Hepatocyte (in vitro differentiated cells): ENCODE results near the gene SASS6. TPM values are rescaled to one million over a fixed set of nuclear protein-coding genes. Genes with fewer than 3 reads are reported as not detected.

Experiments
- DNase-seq: peaks from one replicate; pipeline ENCODE4 v3.0.0-alpha.2; 2016; ENCODE audit warnings: low spot score
- H2AFZ ChIP-seq: fragments of 200-600 bp; sonication (generic); 2 replicates; pipeline ENCODE4 v1.6.0; 2016; ENCODE audit warnings: antibody characterized with exemption, mild to moderate bottlenecking
- H3K27ac ChIP-seq: fragments of 200-600 bp; sonication (generic); 2 replicates; pipeline ENCODE4 v1.5.1; 2016; ENCODE audit warnings: mild to moderate bottlenecking
- H3K27me3 ChIP-seq: fragments of 200-600 bp; sonication (generic); 2 replicates; pipeline ENCODE4 v1.6.1; 2016
- H3K36me3 ChIP-seq: fragments of 200-600 bp; sonication (generic); replicated peaks from 2 replicates; pipeline ENCODE4 v1.5.1; 2016; ENCODE audit warnings: low read depth; ENCODE audit not compliant: insufficient read depth
- H3K4me1 ChIP-seq: fragments of 200-600 bp; sonication (generic); 2 replicates; pipeline ENCODE4 v1.5.1; 2016; ENCODE audit warnings: mild to moderate bottlenecking, moderate library complexity; ENCODE audit not compliant: insufficient read depth
- H3K4me2 ChIP-seq: fragments of 200-600 bp; sonication (generic); 2 replicates; pipeline ENCODE4 v1.6.0; 2016
- H3K4me3 ChIP-seq: fragments of 200-600 bp; sonication (generic); 2 replicates; pipeline ENCODE4 v1.5.1; 2016; ENCODE audit warnings: mild to moderate bottlenecking
- H3K79me2 ChIP-seq: fragments of 200-600 bp; sonication (generic); 2 replicates; pipeline ENCODE4 v1.6.0; 2017; ENCODE audit warnings: mild to moderate bottlenecking
- H3K9me2 ChIP-seq: fragments of 200-600 bp; sonication (generic); replicated peaks from 2 replicates; pipeline ENCODE4 v1.6.0; 2017; ENCODE audit warnings: mild to moderate bottlenecking; ENCODE audit not compliant: insufficient read depth
- H3K9me3 ChIP-seq: fragments of 200-600 bp; sonication (generic); 2 replicates; pipeline ENCODE4 v1.5.1; 2016; ENCODE audit warnings: low read depth, mild to moderate bottlenecking
- H4K20me1 ChIP-seq: fragments of 200-600 bp; sonication (generic); 2 replicates; pipeline ENCODE4 v1.6.0; 2016; ENCODE audit warnings: mild to moderate bottlenecking; ENCODE audit not compliant: insufficient read depth, poor library complexity, severe bottlenecking
- EZH2 ChIP-seq: fragments of 200-600 bp; sonication (generic); IDR thresholded peaks from 2 replicates; pipeline ENCODE4 v1.6.1; 2016; ENCODE audit warnings: antibody characterized with exemption, mild to moderate bottlenecking, borderline replicate concordance
- EZH2phosphoT487 ChIP-seq: fragments of 200-600 bp; sonication (generic); IDR thresholded peaks from one replicate; pipeline ENCODE4 v1.6.1; 2018; ENCODE audit warnings: antibody characterized with exemption, mild to moderate bottlenecking, low read depth, moderate library complexity; ENCODE audit not compliant: unreplicated experiment, severe bottlenecking
- WGBS: methylation state at CpG from one replicate; pipeline ENCODE4 v1.1.6; 2016; ENCODE audit warnings: low lambda C conversion rate; ENCODE audit errors: missing lambda C conversion rate; 5-methylcytosine and 5-hydroxymethylcytosine counted together
- polyA plus RNA-seq: library from polyadenylated mRNA; unstranded; fragments of >200 nt; fragmentation: Nextera tagmentation; extraction: Ambion mirVana; gene quantifications from 2 replicates; pipeline ENCODE4 v1.2.1, GENCODE V29; 2016
- total RNA-seq: library from RNA; depleted of rRNA; stranded (reverse); fragments of >200 nt; gene quantifications from 2 replicates; pipeline ENCODE4 v1.2.3, GENCODE V29; 2014
- TF ChIP-seq, protein P1 (sequence below): fragments of 200-600 bp; sonication (generic); IDR thresholded peaks from 2 replicates; pipeline ENCODE4 v1.5.1; 2016; ENCODE audit warnings: antibody characterized with exemption, mild to moderate bottlenecking; ENCODE audit not compliant: poor library complexity

SASS6 gene
- total and polyA plus RNA-seq, 2 experiments from 2014 or later = 1.9 to 4.5 TPM

DNA sequence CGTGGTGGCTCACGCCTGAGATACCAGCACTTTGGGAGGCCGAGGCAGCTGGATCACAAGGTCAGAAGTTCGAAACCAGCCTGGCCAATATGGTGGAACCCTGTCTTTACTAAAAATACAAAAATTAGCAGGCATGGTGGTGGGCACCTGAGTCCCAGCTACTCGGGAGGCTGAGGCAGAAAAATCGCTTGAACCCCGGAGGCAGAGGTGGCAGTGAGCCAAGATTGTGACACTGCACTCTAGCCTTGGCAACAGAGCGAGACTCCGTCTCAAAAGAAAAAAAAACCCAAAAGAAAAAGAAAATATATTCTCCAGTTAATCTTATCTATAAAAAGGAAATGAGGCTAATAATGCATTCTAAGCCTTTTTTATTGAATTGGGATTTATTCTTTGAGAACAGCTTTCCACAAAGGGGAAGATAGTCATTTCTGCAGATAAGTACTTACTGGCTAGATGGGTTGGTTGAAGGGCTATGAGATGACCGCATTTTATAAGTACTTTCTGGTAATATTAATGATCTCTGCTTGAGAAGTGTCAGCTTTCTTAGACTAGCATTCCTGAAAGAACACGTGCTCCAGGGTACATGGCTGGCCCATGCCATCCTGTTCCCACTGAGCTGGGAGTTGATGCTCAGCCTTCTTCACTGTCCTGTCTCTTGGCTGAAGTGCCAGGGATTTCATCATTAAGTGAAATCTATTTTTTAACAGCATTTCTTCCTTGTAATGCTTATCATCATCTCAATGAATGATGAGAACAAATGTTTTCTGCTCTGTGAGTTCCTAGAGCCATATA is 57.9 kb downstream of the SASS6 start:
- Histone ChIP-seq H3K79me2 (no peaks in the 10 kb centered on the region), H3K27ac (no peak overlapping the region), H3K9me3 (no peaks in the 10 kb centered on the region), H3K36me3 (no peaks in the 10 kb centered on the region), H3K9me2 (no peaks in the 10 kb centered on the region), H3K27me3 (no peaks in the 10 kb centered on the region), H2AFZ (no peak overlapping the region), H3K4me1 (no peaks in the 10 kb centered on the region), H3K4me2 (no peak overlapping the region), H4K20me1 (peaks cover 2% of the 10 kb centered on the region), H3K4me3 (no peak overlapping the region)
- DNase-seq = no peak
- TF ChIP-seq EZH2phosphoT487 (no peak), EZH2 (no peak)
- TF ChIP-seq, protein P1, sequence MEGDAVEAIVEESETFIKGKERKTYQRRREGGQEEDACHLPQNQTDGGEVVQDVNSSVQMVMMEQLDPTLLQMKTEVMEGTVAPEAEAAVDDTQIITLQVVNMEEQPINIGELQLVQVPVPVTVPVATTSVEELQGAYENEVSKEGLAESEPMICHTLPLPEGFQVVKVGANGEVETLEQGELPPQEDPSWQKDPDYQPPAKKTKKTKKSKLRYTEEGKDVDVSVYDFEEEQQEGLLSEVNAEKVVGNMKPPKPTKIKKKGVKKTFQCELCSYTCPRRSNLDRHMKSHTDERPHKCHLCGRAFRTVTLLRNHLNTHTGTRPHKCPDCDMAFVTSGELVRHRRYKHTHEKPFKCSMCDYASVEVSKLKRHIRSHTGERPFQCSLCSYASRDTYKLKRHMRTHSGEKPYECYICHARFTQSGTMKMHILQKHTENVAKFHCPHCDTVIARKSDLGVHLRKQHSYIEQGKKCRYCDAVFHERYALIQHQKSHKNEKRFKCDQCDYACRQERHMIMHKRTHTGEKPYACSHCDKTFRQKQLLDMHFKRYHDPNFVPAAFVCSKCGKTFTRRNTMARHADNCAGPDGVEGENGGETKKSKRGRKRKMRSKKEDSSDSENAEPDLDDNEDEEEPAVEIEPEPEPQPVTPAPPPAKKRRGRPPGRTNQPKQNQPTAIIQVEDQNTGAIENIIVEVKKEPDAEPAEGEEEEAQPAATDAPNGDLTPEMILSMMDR = no peak
- 92% methylated on average over 11 of the region's 11 CpGs for WGBS

DNA sequence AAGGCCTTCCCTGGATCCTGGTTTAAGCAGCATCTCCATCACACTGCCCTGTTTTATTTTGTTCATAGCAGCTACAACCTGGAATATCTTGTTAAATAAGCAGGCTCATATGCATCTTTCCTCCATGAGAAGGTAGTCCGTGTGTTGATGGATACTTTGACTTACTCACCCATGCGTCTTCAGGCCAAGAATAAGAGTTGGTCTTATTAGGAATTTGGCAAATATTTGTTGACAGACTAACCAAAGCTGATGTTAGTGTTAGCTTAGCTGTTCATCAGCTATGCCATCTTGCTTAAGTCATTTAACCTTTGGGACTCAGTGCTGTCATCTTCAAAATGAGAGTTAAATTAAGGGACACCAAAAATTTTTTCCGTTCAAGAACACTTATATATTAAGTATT is 59.2 kb downstream of the SASS6 start:
- Histone ChIP-seq H3K27me3 (no peaks in the 10 kb centered on the region), H3K4me1 (no peaks in the 10 kb centered on the region), H3K4me3 (no peak overlapping the region), H4K20me1 (peaks cover 2% of the 10 kb centered on the region), H3K9me2 (no peaks in the 10 kb centered on the region), H2AFZ (no peak overlapping the region), H3K36me3 (no peaks in the 10 kb centered on the region), H3K4me2 (no peak overlapping the region), H3K9me3 (no peaks in the 10 kb centered on the region), H3K79me2 (no peaks in the 10 kb centered on the region), H3K27ac (no peak overlapping the region)
- TF ChIP-seq, protein P1 = no peak
- TF ChIP-seq EZH2phosphoT487 (no peak), EZH2 (no peak)
- WGBS = 95% methylated on average over 3 of the region's 3 CpGs
- no peak for DNase-seq

DNA sequence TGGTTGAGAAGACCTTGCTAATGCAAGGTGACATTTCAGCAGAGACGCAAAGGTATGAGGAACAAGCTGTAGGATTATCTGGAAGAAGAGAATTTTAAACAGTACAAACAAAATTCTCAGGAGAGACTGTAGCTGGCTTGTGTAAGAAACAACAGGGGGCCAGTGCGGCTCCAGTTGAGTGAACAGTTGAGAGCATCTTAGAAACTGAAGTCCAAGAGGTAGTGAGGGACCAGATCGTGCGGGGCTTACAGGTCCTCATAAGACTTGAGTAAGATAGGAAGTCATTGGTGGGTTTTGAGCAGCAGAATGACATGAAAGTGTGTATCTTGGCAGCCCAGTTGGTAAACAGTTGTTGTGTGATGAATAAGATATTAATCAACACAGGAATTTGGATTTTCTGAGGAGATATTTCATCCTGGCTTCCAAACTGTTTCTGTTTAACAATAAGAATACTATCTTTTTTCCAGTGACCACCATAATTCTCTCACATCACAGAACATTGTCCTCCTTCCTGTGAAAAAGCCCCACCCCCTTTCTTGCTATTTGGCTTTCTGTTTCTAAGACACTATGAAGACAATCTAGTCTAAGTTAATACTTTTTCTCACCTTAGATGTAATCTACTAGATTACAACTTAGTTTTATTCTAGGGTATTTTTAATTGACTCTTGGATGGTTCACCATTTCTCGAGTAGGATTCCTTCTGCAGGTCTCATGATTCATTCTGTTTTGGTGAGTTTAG is 62.4 kb downstream of the SASS6 start:
- no peaks in the 10 kb centered on the region for H3K36me3 ChIP-seq
- H3K27ac ChIP-seq = no peak overlapping the region
- H3K27me3 ChIP-seq = no peaks in the 10 kb centered on the region
- no peak for DNase-seq
- over 99% methylated on average over 5 of the region's 5 CpGs for WGBS
- H3K4me1 ChIP-seq = no peaks in the 10 kb centered on the region
- H3K9me3 ChIP-seq = no peaks in the 10 kb centered on the region
- TF ChIP-seq EZH2phosphoT487 (no peak), EZH2 (no peak)
- TF ChIP-seq, protein P1 = no peak
- H3K4me2 ChIP-seq = no peak overlapping the region
- peaks cover 8% of the 10 kb centered on the region for H3K79me2 ChIP-seq
- no peak overlapping the region for H3K4me3 ChIP-seq
- no peaks in the 10 kb centered on the region for H3K9me2 ChIP-seq
- peaks cover 2% of the 10 kb centered on the region for H4K20me1 ChIP-seq
- H2AFZ ChIP-seq = no peak overlapping the region
